Fibroblast of lung (primary cell): Measurements from ENCODE around the gene IFIH1. TPM values are rescaled to one million over a fixed set of nuclear protein-coding genes. Genes with fewer than 3 reads are reported as not detected.

Source experiments
- DNase-seq, 2 donors: peaks; one replicate each; pipeline versions ENCODE4 v3.0.0 to v3.0.0-alpha.2; 2010; ENCODE audit warnings: low read depth in 2 of 2
- H2AFZ ChIP-seq: 2 replicates; pipeline ENCODE4 v1.5.1; 2012; ENCODE audit warnings: low read length, control low read depth, inconsistent platforms
- H3K27ac ChIP-seq: 2 replicates; pipeline ENCODE4 v1.5.1; 2011; ENCODE audit warnings: low read length, control low read depth; ENCODE audit not compliant: insufficient read depth
- H3K27me3 ChIP-seq: 2 replicates; pipeline ENCODE4 v1.5.1; 2011; ENCODE audit warnings: mild to moderate bottlenecking, low read length; ENCODE audit not compliant: control insufficient read depth, insufficient read depth
- H3K36me3 ChIP-seq: 2 replicates; pipeline ENCODE4 v1.5.1; 2011; ENCODE audit warnings: low read length; ENCODE audit not compliant: control insufficient read depth, insufficient read depth
- H3K4me1 ChIP-seq: 2 replicates; pipeline ENCODE4 v1.5.1; 2011; ENCODE audit warnings: low read length; ENCODE audit not compliant: control insufficient read depth, insufficient read depth; ENCODE audit errors: extremely low read depth
- H3K4me2 ChIP-seq: 2 replicates; pipeline ENCODE4 v1.5.1; 2011; ENCODE audit warnings: low read length, control low read depth; ENCODE audit not compliant: insufficient read depth; ENCODE audit errors: extremely low read depth
- H3K4me3 ChIP-seq, 4 experiments: fragments of 200-600 bp in 1 of 4; sonication (generic) in 1 of 4; replicated peaks in 1 of 4; 2 replicates each; pipeline ENCODE4 v1.5.1; 2011 to 2016; ENCODE audit warnings: low read length in 4 of 4, low read depth in 3 of 4, mild to moderate bottlenecking in 3 of 4, control low read depth in 2 of 4, inconsistent platforms in 1 of 4, mixed read lengths in 1 of 4; ENCODE audit not compliant: insufficient read depth in 1 of 4; ENCODE audit errors: control extremely low read depth in 1 of 4
- H3K79me2 ChIP-seq: 2 replicates; pipeline ENCODE4 v1.5.1; 2012; ENCODE audit warnings: mild to moderate bottlenecking, low read length, inconsistent platforms; ENCODE audit not compliant: control insufficient read depth, insufficient read depth
- H3K9ac ChIP-seq: 2 replicates; pipeline ENCODE4 v1.5.1; 2011; ENCODE audit warnings: mild to moderate bottlenecking, low read length, control low read depth; ENCODE audit not compliant: insufficient read depth
- H3K9me3 ChIP-seq: 2 replicates; pipeline ENCODE4 v1.5.1; 2012; ENCODE audit warnings: low read depth, low read length; ENCODE audit not compliant: control insufficient read depth, insufficient read depth
- H4K20me1 ChIP-seq: 2 replicates; pipeline ENCODE4 v1.5.1; 2011; ENCODE audit warnings: low read length; ENCODE audit not compliant: control insufficient read depth, insufficient read depth; ENCODE audit errors: extremely low read depth
- CTCF ChIP-seq, 2 donors: IDR thresholded peaks in 1 of 2; conservative IDR thresholded peaks in 1 of 2; 1 replicate in 1 of 2; 2 replicates in 1 of 2; pipeline ENCODE4 v1.5.1; 2011 to 2012; ENCODE audit warnings: low read length in 2 of 2, control low read depth in 1 of 2, inconsistent platforms in 1 of 2, low read depth in 1 of 2, mild to moderate bottlenecking in 1 of 2
- EZH2 ChIP-seq: IDR thresholded peaks from 2 replicates; pipeline ENCODE4 v1.5.1; 2012; ENCODE audit warnings: low read length, control low read depth, mild to moderate bottlenecking; ENCODE audit errors: missing control alignments
- polyA plus RNA-seq, 2 donors: library from polyadenylated mRNA; depleted of rRNA in 1 of 2; stranded (reverse) in 1 of 2; unstranded in 1 of 2; fragments of >200 nt; gene quantifications; 2 replicates each; pipeline ENCODE4 v1.2.1, GENCODE V29; 2011 to 2012; ENCODE audit warnings: missing spikeins in 1 of 2
- total RNA-seq: library from RNA; depleted of rRNA; stranded (reverse); fragments of >200 nt; gene quantifications from 2 replicates; pipeline ENCODE4 v1.2.1, GENCODE V29; 2014

Gene IFIH1
- total and polyA plus RNA-seq, 2 donors (not counting 1 experiment from before 2014, with no cell fraction given), result 4.2 to 11.4 TPM

GRCh38 chr2:162233197-162233596 lies 85.3 kb downstream of the IFIH1 start:
- H3K4me3 ChIP-seq, result no peak overlapping the region
- H4K20me1 ChIP-seq, result no peaks in the 10 kb centered on the region
- peaks cover 39% of the 10 kb centered on the region for H3K79me2 ChIP-seq
- H2AFZ ChIP-seq, result no peak overlapping the region
- no peak overlapping the region for H3K9ac ChIP-seq
- H3K4me2 ChIP-seq, result peak overlapping the region; percentile 56
- peak; percentile 63 to 83 for DNase-seq
- peak overlapping the region; percentile 3 for H3K27ac ChIP-seq
- H3K36me3 ChIP-seq, result peaks cover 5% of the 10 kb centered on the region
- TF ChIP-seq CTCF (conservative IDR thresholded peaks at IDR 0.05 in 1 of 2, IDR thresholded peaks at IDR 0.05 in 1 of 2; ENCODE audit: low read depth in 1 of 2, low read length in 2 of 2), result no peak
- no peak for TF ChIP-seq EZH2
- no peaks in the 10 kb centered on the region for H3K9me3 ChIP-seq
- H3K4me1 ChIP-seq, result peaks cover 7% of the 10 kb centered on the region
- H3K27me3 ChIP-seq, result no peaks in the 10 kb centered on the region

GRCh38 chr2:162232671-162233070 lies 85.8 kb downstream of the IFIH1 start:
- Histone ChIP-seq H3K27ac (peak overlapping the region; percentile 3), H3K79me2 (peaks cover 44% of the 10 kb centered on the region), H3K4me2 (peak overlapping the region; percentile 56)

GRCh38 chr2:162232027-162232426 lies 86.5 kb downstream of the IFIH1 start:
- DNase-seq, result no peak
- Histone ChIP-seq H3K27me3 (no peaks in the 10 kb centered on the region), H3K9ac (no peak overlapping the region), H4K20me1 (no peaks in the 10 kb centered on the region), H3K9me3 (no peaks in the 10 kb centered on the region), H3K4me3 (no peak overlapping the region), H3K27ac (no peak overlapping the region), H3K4me1 (peaks cover 7% of the 10 kb centered on the region), H3K79me2 (peaks cover 44% of the 10 kb centered on the region), H3K4me2 (no peak overlapping the region), H2AFZ (no peak overlapping the region), H3K36me3 (peaks cover 5% of the 10 kb centered on the region)
- TF ChIP-seq EZH2, result no peak

More at GRCh38 chr2:162232671-162233070, 85.8 kb downstream of the IFIH1 start:
- H3K9me3 ChIP-seq, result no peaks in the 10 kb centered on the region
- no peak overlapping the region for H2AFZ ChIP-seq
- H3K4me3 ChIP-seq, result no peak overlapping the region
- DNase-seq, result peak in 1 of 2 donors; percentile 23
- H4K20me1 ChIP-seq, result no peaks in the 10 kb centered on the region
- no peak overlapping the region for H3K9ac ChIP-seq
- peaks cover 5% of the 10 kb centered on the region for H3K36me3 ChIP-seq
- TF ChIP-seq EZH2 (no peak), CTCF (conservative IDR thresholded peaks at IDR 0.05 in 1 of 2, IDR thresholded peaks at IDR 0.05 in 1 of 2; ENCODE audit: low read depth in 1 of 2, low read length in 2 of 2) (no peak)
- no peaks in the 10 kb centered on the region for H3K27me3 ChIP-seq
- peaks cover 7% of the 10 kb centered on the region for H3K4me1 ChIP-seq
